ENCODE results near the gene GPR137. TPM values are rescaled to one million over a fixed set of nuclear protein-coding genes. Genes with fewer than 3 reads are reported as not detected.

GPR137 gene
- total RNA-seq, 1 donor from 2014 or later, result 56.0 TPM

- Mint-ChIP-seq H3K27ac (ENCODE audit: unreplicated experiment) (no peak overlapping the region), H3K9me3 (ENCODE audit: unreplicated experiment) (no peaks in the 10 kb centered on the region), H3K4me3 (ENCODE audit: unreplicated experiment) (peak overlapping the region; percentile 71), H3K27me3 (ENCODE audit: unreplicated experiment) (peaks cover 13% of the 10 kb centered on the region), H3K4me1 (ENCODE audit: unreplicated experiment) (peaks cover 4% of the 10 kb centered on the region), H3K36me3 (ENCODE audit: low read depth, unreplicated experiment) (peaks cover 20% of the 10 kb centered on the region)
- DNase-seq (ENCODE audit: low spot score), result no peak
- TF ChIP-seq CTCF (IDR thresholded peaks at IDR 0.05; ENCODE audit: unreplicated experiment), result no peak
Measured at GRCh38 chr11:64259533-64260067, 26.0 kb upstream of the GPR137 start.

- peaks cover 13% of the 10 kb centered on the region for H3K27me3 Mint-ChIP-seq (ENCODE audit: unreplicated experiment)
- H3K36me3 Mint-ChIP-seq (ENCODE audit: low read depth, unreplicated experiment), result peaks cover 18% of the 10 kb centered on the region
- no peaks in the 10 kb centered on the region for H3K9me3 Mint-ChIP-seq (ENCODE audit: unreplicated experiment)
- peaks cover 4% of the 10 kb centered on the region for H3K4me1 Mint-ChIP-seq (ENCODE audit: unreplicated experiment)
- no peak overlapping the region for H3K27ac Mint-ChIP-seq (ENCODE audit: unreplicated experiment)
- no peak for TF ChIP-seq CTCF (IDR thresholded peaks at IDR 0.05; ENCODE audit: unreplicated experiment)
- DNase-seq (ENCODE audit: low spot score), result no peak
- peak overlapping the region; percentile 71 for H3K4me3 Mint-ChIP-seq (ENCODE audit: unreplicated experiment)
Measured at GRCh38 chr11:64260147-64260708, 25.4 kb upstream of the GPR137 start.

GRCh38 chr11:64261556-64262080 lies 24.0 kb upstream of the GPR137 start:
- Mint-ChIP-seq H3K27ac (ENCODE audit: unreplicated experiment) (no peak overlapping the region), H3K9me3 (ENCODE audit: unreplicated experiment) (no peaks in the 10 kb centered on the region), H3K4me3 (ENCODE audit: unreplicated experiment) (no peak overlapping the region), H3K4me1 (ENCODE audit: unreplicated experiment) (peaks cover 4% of the 10 kb centered on the region), H3K27me3 (ENCODE audit: unreplicated experiment) (peaks cover 16% of the 10 kb centered on the region), H3K36me3 (ENCODE audit: low read depth, unreplicated experiment) (peaks cover 23% of the 10 kb centered on the region)
- no peak for TF ChIP-seq CTCF (IDR thresholded peaks at IDR 0.05; ENCODE audit: unreplicated experiment)
- DNase-seq (ENCODE audit: low spot score), result no peak

GRCh38 chr11:64262271-64263002 lies 23.2 kb upstream of the GPR137 start:
- Mint-ChIP-seq H3K36me3 (ENCODE audit: low read depth, unreplicated experiment) (peaks cover 23% of the 10 kb centered on the region), H3K4me3 (ENCODE audit: unreplicated experiment) (no peak overlapping the region), H3K27ac (ENCODE audit: unreplicated experiment) (no peak overlapping the region)

More at GRCh38 chr11:64262271-64263002, 23.2 kb upstream of the GPR137 start:
- no peak for DNase-seq (ENCODE audit: low spot score)
- H3K27me3 Mint-ChIP-seq (ENCODE audit: unreplicated experiment), result peaks cover 16% of the 10 kb centered on the region
- no peak for TF ChIP-seq CTCF (IDR thresholded peaks at IDR 0.05; ENCODE audit: unreplicated experiment)
- H3K9me3 Mint-ChIP-seq (ENCODE audit: unreplicated experiment), result no peaks in the 10 kb centered on the region
- peaks cover 4% of the 10 kb centered on the region for H3K4me1 Mint-ChIP-seq (ENCODE audit: unreplicated experiment)
